Measurements from ENCODE around the gene NRSN2.

NRSN2 gene

GRCh38 chr20:400128-400453 lies 53.2 kb downstream of the NRSN2 start:
- no peak for TF ChIP-seq CTCF (IDR thresholded peaks at IDR 0.05; ENCODE audit: low read depth, low read length, missing control alignments)
- no peak overlapping the region for H3K4me3 ChIP-seq (ENCODE audit: low read depth, low read length)
- in situ Hi-C loops (cut with HindIII; ENCODE audit: low sequenced_read_pairs) = no loop called here
- DNase-seq (ENCODE audit: low read depth) = no peak

- in situ Hi-C loops (cut with HindIII; ENCODE audit: low sequenced_read_pairs) = no loop called here
- DNase-seq (ENCODE audit: low read depth) = no peak
- H3K4me3 ChIP-seq (ENCODE audit: low read depth, low read length) = no peak overlapping the region
- no peak for TF ChIP-seq CTCF (IDR thresholded peaks at IDR 0.05; ENCODE audit: low read depth, low read length, missing control alignments)
These were observed 53.8 kb downstream of the NRSN2 start for GRCh38 chr20:400454-401275.

GRCh38 chr20:401682-402495 lies 55.0 kb downstream of the NRSN2 start:
- H3K4me3 ChIP-seq (ENCODE audit: low read depth, low read length) = no peak overlapping the region
- TF ChIP-seq CTCF (IDR thresholded peaks at IDR 0.05; ENCODE audit: low read depth, low read length, missing control alignments) = no peak
- in situ Hi-C loops (cut with HindIII; ENCODE audit: low sequenced_read_pairs) = no loop called here
- no peak for DNase-seq (ENCODE audit: low read depth)

- H3K4me3 ChIP-seq (ENCODE audit: low read depth, low read length) = no peak overlapping the region
- DNase-seq (ENCODE audit: low read depth) = no peak
- no peak for TF ChIP-seq CTCF (IDR thresholded peaks at IDR 0.05; ENCODE audit: low read depth, low read length, missing control alignments)
- in situ Hi-C loops (cut with HindIII; ENCODE audit: low sequenced_read_pairs) = no loop called here
These were observed 55.6 kb downstream of the NRSN2 start for GRCh38 chr20:402496-402885.

GRCh38 chr20:402898-403581 lies 56.1 kb downstream of the NRSN2 start:
- TF ChIP-seq CTCF (IDR thresholded peaks at IDR 0.05; ENCODE audit: low read depth, low read length, missing control alignments) = no peak
- DNase-seq (ENCODE audit: low read depth) = no peak
- in situ Hi-C loops (cut with HindIII; ENCODE audit: low sequenced_read_pairs) = no loop called here
- H3K4me3 ChIP-seq (ENCODE audit: low read depth, low read length) = no peak overlapping the region

- in situ Hi-C loops (cut with HindIII; ENCODE audit: low sequenced_read_pairs) = no loop called here
- DNase-seq (ENCODE audit: low read depth) = no peak
- no peak for TF ChIP-seq CTCF (IDR thresholded peaks at IDR 0.05; ENCODE audit: low read depth, low read length, missing control alignments)
- H3K4me3 ChIP-seq (ENCODE audit: low read depth, low read length) = no peak overlapping the region
These were observed 56.7 kb downstream of the NRSN2 start for GRCh38 chr20:403582-403957.
